ENCODE data around the gene GRM4. TPM values are rescaled to one million over a fixed set of nuclear protein-coding genes. Genes with fewer than 3 reads are reported as not detected.

Gene GRM4
- total RNA-seq, 4 donors from 2014 or later, result 0.19 TPM; not detected in 3

GRCh38 chr6:34082864-34083626 lies 62.8 kb downstream of the GRM4 start:
- intact Hi-C loops (cut with DNase I; ENCODE audit: low total_unique reads), result no loop called here
- no peak for DNase-seq (ENCODE audit: low spot score in 2 of 2)
- WGBS, 2 donors, result 67 to 75% methylated on average over 22 to 25 of the region's 25 CpGs
- H3K4me3 ChIP-seq (ENCODE audit: low read depth, poor library complexity, severe bottlenecking), result no peak overlapping the region
- TF ChIP-seq POLR2A (IDR thresholded peaks at IDR 0.05) (no peak), CTCF (IDR thresholded peaks at IDR 0.05) (no peak)

- WGBS, 2 donors, result 88 to 90% methylated on average over 10 of the region's 10 CpGs
- no peak for TF ChIP-seq POLR2A (IDR thresholded peaks at IDR 0.05)
- no peak for TF ChIP-seq CTCF (IDR thresholded peaks at IDR 0.05)
- no peak for DNase-seq (ENCODE audit: low spot score in 2 of 2)
- H3K4me3 ChIP-seq (ENCODE audit: low read depth, poor library complexity, severe bottlenecking), result no peak overlapping the region
- intact Hi-C loops (cut with DNase I; ENCODE audit: low total_unique reads), result no loop called here
Measured at GRCh38 chr6:34082348-34082747, 63.5 kb downstream of the GRM4 start.

- DNase-seq (ENCODE audit: low spot score in 2 of 2), result no peak
- no peak for TF ChIP-seq CTCF (IDR thresholded peaks at IDR 0.05)
- no peak for TF ChIP-seq POLR2A (IDR thresholded peaks at IDR 0.05)
- 62 to 72% methylated on average over 5 of the region's 5 CpGs for WGBS, 2 donors
- H3K4me3 ChIP-seq (ENCODE audit: low read depth, poor library complexity, severe bottlenecking), result no peak overlapping the region
- intact Hi-C loops (cut with DNase I; ENCODE audit: low total_unique reads), result no loop called here
Measured at GRCh38 chr6:34080357-34080756, 65.5 kb downstream of the GRM4 start.

GRCh38 chr6:34079899-34080298 lies 66.0 kb downstream of the GRM4 start:
- no peak overlapping the region for H3K4me3 ChIP-seq (ENCODE audit: low read depth, poor library complexity, severe bottlenecking)
- TF ChIP-seq CTCF (IDR thresholded peaks at IDR 0.05), result no peak
- no peak for TF ChIP-seq POLR2A (IDR thresholded peaks at IDR 0.05)
- intact Hi-C loops (cut with DNase I; ENCODE audit: low total_unique reads), result no loop called here
- no peak for DNase-seq (ENCODE audit: low spot score in 2 of 2)
- WGBS, 2 donors, result 76 to 81% methylated on average over 8 of the region's 8 CpGs

- DNase-seq (ENCODE audit: low spot score in 2 of 2), result no peak
- H3K4me3 ChIP-seq (ENCODE audit: low read depth, poor library complexity, severe bottlenecking), result no peak overlapping the region
- TF ChIP-seq CTCF (IDR thresholded peaks at IDR 0.05) (no peak), POLR2A (IDR thresholded peaks at IDR 0.05) (no peak)
- intact Hi-C loops (cut with DNase I; ENCODE audit: low total_unique reads), result no loop called here
- WGBS, 2 donors, result 62 to 91% methylated on average over 5 to 6 of the region's 6 CpGs
Measured at GRCh38 chr6:34075906-34076305, 70.0 kb downstream of the GRM4 start.
